PFSK-1 (cell line): ENCODE results near the gene HEBP2.
A peak's percentile ranks its signal among the peaks of the same experiment; 100 is the strongest.

ENCODE experiments used
- FOXP2 ChIP-seq: optimal IDR thresholded peaks from 2 replicates; pipeline ENCODE3; 2011; ENCODE audit warnings: borderline replicate concordance, control low read depth, inconsistent platforms; ENCODE audit not compliant: insufficient read depth; ENCODE audit errors: extremely low read length, extremely low read depth
- POLR2AphosphoS5 ChIP-seq: IDR thresholded peaks from 2 replicates; pipeline ENCODE4 v1.6.1; 2012; ENCODE audit warnings: low read depth, mild to moderate bottlenecking, control low read depth, low read length, moderate library complexity
- SIN3A ChIP-seq: IDR thresholded peaks from 2 replicates; pipeline ENCODE4 v1.6.1; 2012; ENCODE audit warnings: mild to moderate bottlenecking, low read length, moderate library complexity, borderline replicate concordance; ENCODE audit not compliant: insufficient read depth
- TAF1 ChIP-seq: IDR thresholded peaks from 2 replicates; pipeline ENCODE4 v1.6.1; 2012; ENCODE audit warnings: low read length, control low read depth, borderline replicate concordance; ENCODE audit not compliant: insufficient read depth
- TF ChIP-seq, protein P1 (sequence below), 2 experiments: IDR thresholded peaks; 2 replicates each; pipeline versions ENCODE4 v1.6.1 to v1.8.0; 2011 to 2012; ENCODE audit warnings: low read depth in 2 of 2, low read length in 2 of 2, control low read depth in 1 of 2, inconsistent platforms in 1 of 2, mild to moderate bottlenecking in 1 of 2, moderate library complexity in 1 of 2; ENCODE audit not compliant: insufficient read depth in 1 of 2

The HEBP2 gene

DNA sequence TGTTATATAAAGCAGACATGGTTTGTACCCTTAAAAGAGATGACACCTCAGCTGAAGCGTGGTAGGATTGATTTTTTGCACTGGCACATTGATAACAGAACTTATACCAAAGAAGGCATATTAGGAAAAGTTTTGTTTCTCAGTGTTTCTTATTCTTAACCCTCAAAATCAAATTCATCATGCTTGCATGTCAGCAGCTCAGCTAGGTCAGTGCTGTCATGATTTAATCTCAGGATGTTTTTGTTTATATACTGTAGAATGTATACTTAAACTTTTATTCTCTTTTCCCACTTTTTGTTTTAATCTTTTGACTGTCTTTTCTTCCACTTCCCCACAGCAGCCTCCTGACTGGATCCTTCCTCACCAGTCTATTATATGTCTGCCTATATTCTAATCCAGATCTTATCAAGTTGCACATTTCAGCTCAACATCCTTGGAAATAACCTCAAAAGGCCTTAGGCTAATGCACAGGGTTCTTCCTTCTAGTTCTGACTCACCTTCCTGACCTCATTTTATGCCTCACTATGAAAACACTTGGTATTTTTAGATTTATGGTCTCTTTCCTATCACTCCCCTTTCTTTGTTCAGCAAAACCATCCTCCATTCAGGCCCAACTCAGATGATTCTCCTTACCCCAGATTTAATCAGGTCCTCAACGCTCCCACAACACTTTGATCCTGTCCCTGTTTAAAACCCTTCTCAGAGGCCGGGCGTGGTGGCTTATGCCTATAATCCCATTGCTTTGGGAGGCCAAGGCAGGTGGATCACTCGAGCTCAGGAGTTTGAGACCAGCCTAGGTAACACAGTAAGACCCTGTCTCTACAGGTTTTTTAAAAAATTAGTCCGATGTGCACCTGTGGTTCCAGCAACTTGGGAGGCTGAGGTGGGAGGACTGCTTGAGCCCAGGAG, 7.2 kb downstream of the HEBP2 start:
- peak; percentile 65; the same call in 1 of the 2 replicates for TF ChIP-seq SIN3A
- TF ChIP-seq, protein P1, sequence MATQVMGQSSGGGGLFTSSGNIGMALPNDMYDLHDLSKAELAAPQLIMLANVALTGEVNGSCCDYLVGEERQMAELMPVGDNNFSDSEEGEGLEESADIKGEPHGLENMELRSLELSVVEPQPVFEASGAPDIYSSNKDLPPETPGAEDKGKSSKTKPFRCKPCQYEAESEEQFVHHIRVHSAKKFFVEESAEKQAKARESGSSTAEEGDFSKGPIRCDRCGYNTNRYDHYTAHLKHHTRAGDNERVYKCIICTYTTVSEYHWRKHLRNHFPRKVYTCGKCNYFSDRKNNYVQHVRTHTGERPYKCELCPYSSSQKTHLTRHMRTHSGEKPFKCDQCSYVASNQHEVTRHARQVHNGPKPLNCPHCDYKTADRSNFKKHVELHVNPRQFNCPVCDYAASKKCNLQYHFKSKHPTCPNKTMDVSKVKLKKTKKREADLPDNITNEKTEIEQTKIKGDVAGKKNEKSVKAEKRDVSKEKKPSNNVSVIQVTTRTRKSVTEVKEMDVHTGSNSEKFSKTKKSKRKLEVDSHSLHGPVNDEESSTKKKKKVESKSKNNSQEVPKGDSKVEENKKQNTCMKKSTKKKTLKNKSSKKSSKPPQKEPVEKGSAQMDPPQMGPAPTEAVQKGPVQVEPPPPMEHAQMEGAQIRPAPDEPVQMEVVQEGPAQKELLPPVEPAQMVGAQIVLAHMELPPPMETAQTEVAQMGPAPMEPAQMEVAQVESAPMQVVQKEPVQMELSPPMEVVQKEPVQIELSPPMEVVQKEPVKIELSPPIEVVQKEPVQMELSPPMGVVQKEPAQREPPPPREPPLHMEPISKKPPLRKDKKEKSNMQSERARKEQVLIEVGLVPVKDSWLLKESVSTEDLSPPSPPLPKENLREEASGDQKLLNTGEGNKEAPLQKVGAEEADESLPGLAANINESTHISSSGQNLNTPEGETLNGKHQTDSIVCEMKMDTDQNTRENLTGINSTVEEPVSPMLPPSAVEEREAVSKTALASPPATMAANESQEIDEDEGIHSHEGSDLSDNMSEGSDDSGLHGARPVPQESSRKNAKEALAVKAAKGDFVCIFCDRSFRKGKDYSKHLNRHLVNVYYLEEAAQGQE (IDR thresholded peaks at IDR 0.05; ENCODE audit: insufficient read depth in 1 of 2, low read depth in 2 of 2, low read length in 2 of 2) = no peak
- no peak; the same call in 1 of the 2 replicates for TF ChIP-seq TAF1
- TF ChIP-seq POLR2AphosphoS5 = no peak

DNA sequence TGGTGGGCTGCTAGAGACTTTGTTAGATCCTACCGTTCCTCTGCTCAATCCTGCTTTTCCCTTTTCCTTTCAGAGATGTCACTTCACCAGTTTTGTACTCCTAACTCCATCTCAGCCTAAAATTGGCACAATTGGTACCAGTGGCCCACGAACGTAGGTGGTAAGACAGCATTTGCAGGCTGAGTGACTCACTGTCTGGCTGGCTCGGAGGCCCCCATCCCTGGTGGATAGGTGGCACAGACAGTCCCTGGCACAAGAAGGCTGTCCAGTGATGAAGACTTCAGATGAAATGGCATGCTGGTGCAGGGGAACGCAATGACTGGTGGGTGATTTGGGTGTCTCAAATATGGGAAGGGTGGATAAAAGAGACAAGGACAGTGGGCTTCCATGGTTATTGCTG, 11.1 kb downstream of the HEBP2 start:
- TF ChIP-seq FOXP2 = no peak
- no peak for TF ChIP-seq SIN3A
- TF ChIP-seq POLR2AphosphoS5 = no peak
- TF ChIP-seq, protein P1 (IDR thresholded peaks at IDR 0.05; ENCODE audit: insufficient read depth in 1 of 2, low read depth in 2 of 2, low read length in 2 of 2) = no peak
- TF ChIP-seq TAF1 = no peak

DNA sequence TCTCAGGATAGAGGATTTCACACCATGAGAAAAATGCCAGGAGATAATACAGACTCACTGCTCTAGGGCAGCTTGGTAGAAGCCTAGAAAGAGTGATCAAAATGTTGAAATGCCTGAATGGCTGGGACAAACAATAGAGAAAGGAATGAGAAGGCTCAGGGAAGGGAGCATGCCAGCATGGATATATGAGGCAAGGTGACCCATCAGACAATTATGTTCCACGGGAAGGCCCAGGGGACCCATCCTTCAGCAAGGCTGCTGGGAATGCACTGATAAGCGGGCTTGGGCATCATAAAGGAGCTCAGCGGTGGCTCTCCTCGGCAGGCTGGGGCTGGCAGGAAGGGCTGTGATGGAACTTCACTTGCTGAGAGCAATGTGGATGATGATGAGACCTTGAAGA, 12.2 kb downstream of the HEBP2 start:
- TF ChIP-seq FOXP2 (no peak), SIN3A (no peak), TAF1 (no peak), POLR2AphosphoS5 (no peak)
- TF ChIP-seq, protein P1 (IDR thresholded peaks at IDR 0.05; ENCODE audit: insufficient read depth in 1 of 2, low read depth in 2 of 2, low read length in 2 of 2) = no peak

DNA sequence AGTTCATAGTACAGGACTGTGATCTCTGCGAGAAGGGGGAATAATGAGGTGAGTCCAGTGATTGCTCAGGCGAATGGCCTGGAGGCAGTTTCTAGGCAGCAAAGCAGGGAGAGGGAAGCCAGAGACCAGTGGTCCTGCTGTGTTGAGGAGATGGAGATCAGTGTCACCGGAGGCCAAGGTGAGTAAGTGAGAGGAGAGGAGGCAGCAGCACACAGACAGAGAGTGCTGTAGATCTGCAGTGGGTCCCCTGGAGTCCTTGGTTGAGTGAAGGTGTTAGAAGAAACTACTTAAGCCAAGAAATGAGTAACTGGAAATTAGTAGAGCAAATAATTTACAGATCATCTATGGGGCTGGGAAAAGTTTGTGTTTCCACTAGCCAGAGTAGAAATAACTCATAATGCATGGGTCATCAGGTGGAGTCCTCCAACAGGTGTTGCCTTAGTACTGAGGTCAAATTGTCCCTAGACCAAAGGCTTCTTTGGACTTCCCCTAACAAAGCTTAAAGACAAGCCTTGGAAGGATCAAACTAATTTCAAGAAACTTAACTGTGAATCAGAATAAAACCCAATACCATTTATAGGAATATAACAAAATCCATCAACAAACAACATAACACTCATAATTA, 13.6 kb downstream of the HEBP2 start:
- TF ChIP-seq, protein P1 (IDR thresholded peaks at IDR 0.05; ENCODE audit: insufficient read depth in 1 of 2, low read depth in 2 of 2, low read length in 2 of 2) = no peak
- TF ChIP-seq POLR2AphosphoS5 = no peak
- TF ChIP-seq TAF1 = no peak
- TF ChIP-seq FOXP2 = no peak
- TF ChIP-seq SIN3A = no peak
